CD4-positive, alpha-beta T cell treated with Interleukin-17A for 1 hour (primary cell): ENCODE data around the gene SEMA6D.

ENCODE experiments used
- DNase-seq: peaks from one replicate; pipeline ENCODE4 v3.0.0-alpha.2; 2020

SEMA6D gene

GRCh38 chr15:47792231-47792630 lies 74.9 kb downstream of the SEMA6D start:
- DNase-seq = no peak

DNA sequence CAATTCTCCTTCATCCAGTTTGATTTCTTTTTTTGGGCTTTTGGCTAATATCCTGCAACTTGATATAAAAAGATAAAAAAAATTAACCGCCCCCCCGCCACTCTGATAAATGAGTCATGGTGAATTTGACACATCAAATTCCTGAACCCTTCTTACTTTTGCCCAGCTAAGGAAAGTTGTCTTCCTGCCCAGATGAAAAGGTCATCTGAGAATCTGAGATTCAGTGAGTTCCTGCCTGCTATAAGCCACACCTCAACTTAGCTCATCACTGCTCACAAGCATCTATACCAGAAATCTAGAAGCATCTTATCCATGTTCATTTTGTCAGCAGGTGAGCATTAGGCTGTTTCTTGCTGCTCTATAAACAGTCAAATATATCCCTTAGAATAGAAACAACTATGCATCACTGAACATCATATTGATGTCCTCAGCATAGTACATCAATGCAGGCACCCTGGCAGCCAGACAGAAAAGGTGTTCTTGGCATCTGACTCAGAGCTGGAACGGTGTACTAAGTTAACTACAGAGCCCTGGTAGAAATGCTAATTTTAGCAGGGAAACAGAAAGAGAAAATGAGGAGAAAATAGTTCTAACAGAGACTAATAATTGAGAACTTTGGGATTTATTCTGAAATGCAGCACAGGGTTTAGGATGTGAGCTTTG lies 77.1 kb downstream of the SEMA6D start:
- no peak for DNase-seq

DNA sequence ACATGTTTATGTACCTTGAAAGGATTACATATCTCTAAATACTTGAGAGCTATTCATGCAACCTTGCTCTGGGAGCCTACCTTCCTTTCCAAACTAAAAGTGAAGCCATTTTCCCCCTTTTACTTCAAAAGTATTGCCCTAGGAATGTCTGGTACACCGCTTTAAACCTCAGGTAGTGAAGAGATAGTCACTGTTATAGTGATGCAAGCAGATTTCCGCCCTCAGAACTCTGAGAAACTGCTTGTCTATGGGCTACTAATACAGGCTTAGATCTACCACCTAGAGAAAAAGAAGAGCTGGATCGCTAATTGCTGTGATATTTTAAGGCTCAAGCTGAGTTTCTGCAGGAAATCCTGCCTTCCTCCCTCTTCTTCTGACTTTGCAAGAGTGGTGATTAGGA lies 78.6 kb downstream of the SEMA6D start:
- no peak for DNase-seq

- DNase-seq = no peak
Measured at GRCh38 chr15:47796339-47796738, 79.0 kb downstream of the SEMA6D start.

- DNase-seq = no peak
Measured at GRCh38 chr15:47796830-47797229, 79.5 kb downstream of the SEMA6D start.

- DNase-seq = no peak
Measured at GRCh38 chr15:47801522-47801921, 84.2 kb downstream of the SEMA6D start.

DNA sequence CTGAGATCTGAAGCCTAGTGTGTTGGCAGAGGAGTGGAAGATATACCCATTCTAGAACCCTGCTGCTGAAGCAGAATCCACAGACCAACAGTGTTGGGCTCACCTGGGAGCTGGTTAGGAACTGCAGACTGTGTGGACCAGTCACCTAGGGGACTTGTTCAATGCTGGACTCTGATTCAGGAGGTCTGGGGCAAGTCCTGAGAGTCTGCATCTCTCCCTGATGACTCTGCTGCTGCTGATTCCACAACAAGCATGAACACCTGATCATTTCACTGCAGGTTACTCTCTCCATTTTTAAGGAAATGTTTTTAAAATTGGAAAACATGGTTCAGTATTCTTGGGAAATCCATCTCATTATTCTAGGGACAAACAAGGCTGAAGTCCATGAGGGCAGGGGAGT lies 84.9 kb downstream of the SEMA6D start:
- no peak for DNase-seq

DNA sequence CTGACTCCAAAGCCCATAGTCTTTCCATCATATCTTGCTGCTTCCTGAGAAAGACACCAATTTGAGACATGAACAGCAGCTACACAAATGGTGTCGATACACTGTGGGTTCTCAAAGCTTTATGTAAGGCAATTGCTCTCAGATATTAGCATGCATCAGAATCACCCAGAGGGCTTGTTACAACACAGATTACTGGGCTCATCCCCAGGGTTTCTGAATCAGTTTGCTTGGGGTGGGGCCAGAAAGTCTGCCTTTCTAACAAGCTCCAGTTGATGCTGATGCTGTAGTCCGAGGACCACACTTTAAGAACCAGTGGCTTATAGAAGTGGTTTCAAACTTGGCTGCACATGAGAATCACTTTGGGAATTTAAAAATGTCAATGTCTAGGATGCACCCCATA lies 86.5 kb downstream of the SEMA6D start:
- no peak for DNase-seq

DNA sequence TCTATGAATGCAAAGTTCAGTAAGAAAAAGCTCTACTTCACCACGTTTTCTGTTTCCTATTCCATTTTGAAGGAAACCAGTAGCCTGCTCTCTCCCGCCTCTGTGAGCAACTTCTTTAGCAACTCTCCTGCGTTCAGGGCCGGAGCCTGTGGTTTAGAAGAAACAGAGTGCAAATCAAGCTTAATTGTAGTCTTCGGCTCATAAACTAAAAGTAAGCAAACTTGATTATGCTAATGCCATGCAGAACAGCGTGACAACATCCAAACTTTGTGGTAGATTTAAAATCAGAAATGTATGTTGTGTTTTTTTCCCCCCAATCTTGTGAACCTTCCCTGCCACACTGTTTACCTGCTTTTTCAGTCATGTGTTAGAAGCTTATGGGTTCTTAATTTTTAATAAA lies 87.4 kb downstream of the SEMA6D start:
- DNase-seq = no peak

DNA sequence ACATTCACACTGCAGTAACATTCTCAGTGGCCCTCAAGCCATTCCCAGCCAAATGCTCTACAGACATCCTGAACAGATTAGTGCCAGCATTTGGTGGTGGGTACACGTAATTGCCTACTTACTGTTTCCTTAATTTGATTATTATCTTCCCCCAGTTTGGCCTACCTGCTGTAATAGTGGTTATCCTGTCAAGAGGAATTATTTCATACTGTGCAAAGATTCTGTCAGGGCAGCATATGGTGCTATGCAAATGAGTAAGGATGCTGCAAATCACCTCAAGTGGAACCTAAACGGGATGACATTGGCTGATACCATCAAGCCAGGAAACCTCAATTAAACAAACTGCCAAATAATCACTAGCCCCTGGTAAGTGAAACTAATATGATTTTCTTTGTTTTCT lies 88.7 kb downstream of the SEMA6D start:
- DNase-seq = no peak

- no peak for DNase-seq
Measured at GRCh38 chr15:47811172-47811571, 93.9 kb downstream of the SEMA6D start.

DNA sequence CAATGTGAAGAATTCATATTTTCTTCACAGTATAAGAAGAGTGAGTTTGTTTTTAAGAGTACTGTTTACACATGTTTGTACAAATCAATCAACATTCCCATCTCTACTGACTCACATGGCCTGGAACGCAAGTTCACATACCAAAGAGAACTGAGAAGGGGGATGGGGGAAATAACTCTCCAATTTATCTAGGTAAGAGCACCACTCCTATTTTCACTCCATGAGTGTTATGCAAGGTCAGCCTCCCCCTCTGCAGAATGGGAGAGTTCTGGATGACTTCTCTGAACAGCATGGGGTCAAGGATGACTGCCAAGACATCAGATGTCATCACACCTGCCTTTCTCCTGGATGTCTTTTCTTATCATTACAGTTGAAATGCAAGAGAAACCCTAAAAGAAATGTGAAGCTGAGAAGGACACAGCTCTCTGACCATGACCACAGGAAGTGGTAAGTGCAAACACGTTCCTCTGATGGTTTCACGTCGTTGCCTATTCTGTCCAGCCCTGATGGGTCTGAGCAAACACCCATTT lies 95.2 kb downstream of the SEMA6D start:
- DNase-seq = no peak

GRCh38 chr15:47813748-47814384 lies 96.6 kb downstream of the SEMA6D start:
- DNase-seq = no peak

- no peak for DNase-seq
Measured at GRCh38 chr15:47814620-47815019, 97.3 kb downstream of the SEMA6D start.

DNA sequence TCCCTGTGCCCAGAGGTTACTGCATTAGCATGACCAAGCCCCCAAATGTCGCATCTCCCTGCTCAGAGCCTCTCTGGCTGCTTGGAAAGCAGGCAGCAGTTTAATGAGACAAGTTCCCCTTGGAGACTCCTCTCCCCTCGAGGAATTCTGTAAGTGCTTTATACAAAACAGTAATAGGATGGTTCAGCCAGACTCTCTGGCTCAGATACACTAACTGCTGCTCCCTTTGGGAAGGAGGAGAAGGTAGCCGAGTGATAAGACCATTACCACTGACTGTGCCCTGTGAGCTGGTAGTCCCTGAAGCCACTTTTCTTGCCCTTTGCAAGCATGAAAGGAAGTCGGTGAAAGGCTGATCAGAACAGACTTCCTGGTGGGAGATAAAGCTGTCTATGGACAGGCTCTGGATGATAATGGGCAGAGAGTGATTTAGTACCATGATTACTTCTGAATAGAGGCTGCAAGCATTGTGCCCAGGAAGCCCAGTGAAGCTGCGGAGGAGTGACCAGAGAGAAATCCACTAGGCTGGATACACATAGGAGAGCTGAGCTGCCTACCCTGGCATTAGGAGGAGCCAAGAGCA lies 100.8 kb downstream of the SEMA6D start:
- DNase-seq = no peak

DNA sequence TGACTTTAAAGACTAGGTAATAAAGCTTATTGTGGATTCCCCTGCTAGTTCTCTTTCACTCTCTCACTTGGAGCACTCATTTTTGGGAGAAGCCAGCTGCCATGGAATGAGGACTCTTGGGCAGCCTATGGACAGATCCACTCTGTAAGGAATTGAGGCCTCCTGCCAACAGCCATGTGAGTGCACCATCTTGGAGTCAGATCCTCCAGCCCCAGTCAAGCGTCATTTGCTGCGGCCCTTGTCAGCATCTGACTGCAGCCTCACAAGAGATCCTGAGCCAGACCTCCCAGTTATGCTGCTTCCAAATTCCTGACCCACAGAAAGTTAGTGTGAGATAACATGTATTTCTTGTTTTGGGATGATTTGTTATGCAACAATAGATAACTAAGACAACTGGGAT lies 101.9 kb downstream of the SEMA6D start:
- DNase-seq = no peak

- DNase-seq = no peak
Measured at GRCh38 chr15:47820057-47820746, 102.9 kb downstream of the SEMA6D start.

DNA sequence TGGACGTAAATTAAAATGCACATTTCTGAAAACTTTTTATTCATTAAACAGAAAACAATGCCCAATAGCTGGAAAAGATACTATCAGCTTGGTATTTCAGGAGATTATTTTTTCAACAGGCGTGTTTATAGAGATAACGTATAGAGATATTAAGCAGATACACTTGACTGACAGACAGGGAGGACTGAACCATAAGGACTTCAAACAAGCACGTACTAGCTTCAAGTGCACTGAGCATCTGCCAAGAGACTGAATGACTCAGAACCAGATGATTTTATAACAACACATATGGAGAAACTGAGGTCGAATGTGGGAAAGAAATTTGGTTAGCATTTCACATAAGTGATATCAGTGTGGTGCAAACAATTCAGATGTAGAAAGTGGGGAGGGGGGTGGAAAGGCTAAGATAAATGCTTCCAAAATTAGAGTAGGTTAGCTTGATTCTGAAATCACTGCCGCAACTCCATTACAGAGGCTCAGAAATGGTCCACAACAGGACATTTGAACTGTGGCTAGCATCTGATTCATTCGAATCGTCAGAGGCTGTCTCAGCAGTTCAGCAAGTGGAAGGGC lies 103.5 kb downstream of the SEMA6D start:
- no peak for DNase-seq

DNA sequence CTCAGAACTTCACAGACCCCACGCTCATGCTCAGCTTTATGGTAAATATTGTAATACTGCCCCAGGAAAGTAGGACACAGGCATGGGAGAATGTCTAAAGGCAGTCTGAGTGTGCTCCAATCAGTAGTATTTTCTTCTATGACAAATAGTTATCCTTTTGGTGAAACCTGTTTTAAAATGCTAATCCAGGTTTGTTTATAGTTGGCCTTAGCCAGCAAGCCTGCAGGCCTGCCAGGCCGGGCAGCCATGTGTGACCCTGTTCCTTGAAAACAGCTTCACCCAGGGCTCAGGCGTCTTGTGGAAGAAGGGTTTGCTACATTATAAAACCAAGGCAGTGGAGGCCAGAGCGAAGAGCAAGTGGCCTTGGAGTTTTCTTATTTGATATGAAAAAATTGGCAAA lies 104.7 kb downstream of the SEMA6D start:
- no peak for DNase-seq
